Dermis blood vessel endothelial cell (primary cell): ENCODE results near the gene SPATA24. TPM values are rescaled to one million over a fixed set of nuclear protein-coding genes. Genes with fewer than 3 reads are reported as not detected.
"Not testable (repeated sequence)": the region's sequence is repeated elsewhere in the genome, so short reads cannot be mapped to it uniquely, and the experiment has no call there.

ENCODE experiments used
- DNase-seq: peaks from one replicate; pipeline ENCODE4 v3.0.0; 2010
- total RNA-seq: library from RNA; depleted of rRNA; stranded (reverse); fragments of >200 nt; gene quantifications from 2 replicates; pipeline ENCODE4 v1.2.3, GENCODE V29; 2014

SPATA24 gene
- total RNA-seq, 1 donor from 2014 or later = 10.0 TPM

DNA sequence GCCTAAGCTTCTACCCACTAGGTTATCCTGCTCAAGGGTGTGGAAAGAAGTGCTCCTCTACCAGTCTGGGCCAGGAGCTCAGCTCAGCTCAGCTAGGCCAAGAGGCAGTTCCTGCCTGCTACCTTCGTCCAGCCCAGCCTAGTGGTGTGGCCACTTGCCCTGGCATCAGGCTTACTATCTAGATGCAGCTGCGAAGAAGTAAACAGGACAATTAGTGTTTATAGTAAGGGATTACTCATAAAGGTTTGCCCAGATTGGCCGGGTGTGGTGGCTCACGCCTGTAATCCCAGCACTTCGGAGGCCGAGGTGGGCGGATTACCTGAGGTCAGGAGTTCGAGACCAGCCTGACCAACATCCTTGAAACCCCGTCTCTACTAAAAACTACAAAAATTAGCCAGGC is 12.8 kb upstream of the SPATA24 start:
- no peak for DNase-seq

DNA sequence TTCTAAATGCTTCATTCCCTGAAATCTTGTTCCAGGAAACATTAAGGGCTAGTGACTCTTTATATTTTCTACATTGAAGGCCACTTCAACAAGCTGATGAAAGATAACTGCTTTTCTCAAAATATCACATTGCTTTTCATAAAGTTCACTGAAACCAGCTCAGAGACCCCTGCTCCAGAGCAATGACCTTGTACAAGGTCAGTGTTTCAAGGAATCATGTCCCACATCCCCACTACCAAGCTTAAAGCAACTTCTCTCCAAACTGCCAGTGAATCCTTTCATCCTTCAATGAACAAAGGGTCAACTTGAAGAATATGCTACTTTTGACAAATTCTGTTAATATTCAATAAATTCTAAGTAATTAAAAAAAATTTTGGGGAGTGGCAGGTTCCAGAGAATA is 12.0 kb upstream of the SPATA24 start:
- DNase-seq = no peak

DNA sequence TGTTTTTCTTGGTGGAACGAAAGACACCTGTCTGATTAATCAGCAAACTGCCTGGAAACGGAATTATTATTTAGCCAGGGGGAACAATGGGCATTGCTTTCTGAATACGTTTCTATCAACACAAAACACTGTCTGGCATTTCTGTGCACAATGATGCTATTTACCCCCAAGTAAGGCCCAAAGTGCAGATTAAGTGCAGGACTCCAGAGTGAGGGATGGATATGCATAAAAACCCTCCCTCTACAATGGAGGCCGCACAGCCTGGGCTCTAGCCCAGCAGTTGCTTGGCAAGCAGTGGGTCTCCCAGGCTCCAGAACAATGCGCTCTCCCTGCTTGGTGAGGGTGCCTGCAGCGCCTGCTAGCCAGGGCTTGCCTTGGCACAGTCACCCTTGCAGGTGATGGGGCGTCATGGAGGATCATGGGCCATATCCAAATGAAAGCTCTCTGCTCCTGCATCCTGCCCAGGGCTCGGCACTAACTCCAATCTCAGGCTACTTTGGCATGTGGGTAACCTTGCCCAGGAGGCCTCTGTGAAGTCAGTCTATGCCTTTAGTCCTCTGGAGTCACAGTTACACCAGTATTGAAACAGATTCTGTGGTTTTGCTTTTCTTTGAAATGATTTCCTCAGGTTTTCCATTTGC is 11.5 kb upstream of the SPATA24 start:
- peak; percentile 73 for DNase-seq

DNA sequence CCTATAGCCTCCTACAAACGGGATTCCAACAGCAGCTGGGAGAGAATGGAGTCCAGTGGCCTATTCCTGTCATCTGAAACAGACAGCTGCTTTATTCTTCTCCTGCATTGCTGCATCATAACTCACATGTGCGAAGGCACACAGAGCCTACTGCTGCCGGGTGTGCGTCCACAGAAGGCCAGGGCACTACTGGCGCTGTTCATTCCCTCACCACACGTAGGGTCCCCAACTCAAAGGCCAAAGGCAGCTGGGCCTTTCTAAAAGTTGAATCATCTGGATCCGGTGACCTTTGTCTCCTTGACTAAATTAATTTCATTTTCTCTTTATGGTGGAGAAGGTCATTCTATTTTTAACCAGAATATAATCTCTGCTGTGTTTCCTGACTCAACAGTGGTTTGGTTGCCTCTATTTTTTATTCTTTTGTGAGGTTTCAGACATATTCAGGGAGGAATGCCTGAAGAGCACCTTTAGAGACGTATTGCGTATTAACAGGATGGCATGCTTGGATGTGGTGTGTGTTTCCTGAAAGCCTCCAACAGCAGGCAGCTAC is 10.8 kb upstream of the SPATA24 start:
- no peak for DNase-seq

DNA sequence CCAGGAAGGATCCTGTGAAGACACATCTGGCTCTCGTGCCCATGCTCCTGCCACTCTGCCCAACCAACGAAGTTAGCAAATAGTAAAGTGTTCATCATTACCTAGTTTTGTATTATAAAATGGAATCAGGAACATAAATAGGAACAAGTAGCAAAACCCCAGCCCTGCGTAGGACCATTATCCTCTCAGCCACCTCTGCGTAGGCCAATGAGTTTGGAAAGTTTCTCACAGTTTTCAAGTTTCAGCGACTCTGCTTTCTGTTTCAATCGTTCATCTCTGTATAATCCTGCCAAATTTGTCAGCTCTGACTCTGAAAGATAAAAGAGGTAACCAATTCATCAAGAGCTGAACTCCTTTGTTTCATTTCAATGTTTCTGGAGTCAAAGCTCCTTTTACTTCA is 10.1 kb upstream of the SPATA24 start:
- DNase-seq = no peak

DNA sequence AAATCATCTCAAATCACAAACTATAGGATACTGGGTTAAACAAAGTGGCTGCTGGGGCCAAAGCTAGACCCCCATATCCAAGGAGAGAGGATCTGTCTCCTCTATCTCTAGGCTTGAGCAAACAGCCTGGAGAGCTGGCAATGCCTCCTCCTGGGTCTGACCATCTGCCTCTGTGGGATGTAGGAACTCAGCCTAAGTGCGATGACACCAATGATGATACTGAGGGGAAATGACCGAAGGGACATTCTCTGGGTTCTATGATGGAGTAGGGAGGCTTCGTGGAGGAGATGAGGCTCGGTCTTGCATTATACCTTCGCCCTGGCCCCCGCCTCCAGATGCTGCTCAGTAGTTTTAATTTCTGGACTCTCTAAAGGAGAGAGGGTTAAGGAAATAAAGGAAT is 9.3 kb upstream of the SPATA24 start:
- DNase-seq = no peak

DNA sequence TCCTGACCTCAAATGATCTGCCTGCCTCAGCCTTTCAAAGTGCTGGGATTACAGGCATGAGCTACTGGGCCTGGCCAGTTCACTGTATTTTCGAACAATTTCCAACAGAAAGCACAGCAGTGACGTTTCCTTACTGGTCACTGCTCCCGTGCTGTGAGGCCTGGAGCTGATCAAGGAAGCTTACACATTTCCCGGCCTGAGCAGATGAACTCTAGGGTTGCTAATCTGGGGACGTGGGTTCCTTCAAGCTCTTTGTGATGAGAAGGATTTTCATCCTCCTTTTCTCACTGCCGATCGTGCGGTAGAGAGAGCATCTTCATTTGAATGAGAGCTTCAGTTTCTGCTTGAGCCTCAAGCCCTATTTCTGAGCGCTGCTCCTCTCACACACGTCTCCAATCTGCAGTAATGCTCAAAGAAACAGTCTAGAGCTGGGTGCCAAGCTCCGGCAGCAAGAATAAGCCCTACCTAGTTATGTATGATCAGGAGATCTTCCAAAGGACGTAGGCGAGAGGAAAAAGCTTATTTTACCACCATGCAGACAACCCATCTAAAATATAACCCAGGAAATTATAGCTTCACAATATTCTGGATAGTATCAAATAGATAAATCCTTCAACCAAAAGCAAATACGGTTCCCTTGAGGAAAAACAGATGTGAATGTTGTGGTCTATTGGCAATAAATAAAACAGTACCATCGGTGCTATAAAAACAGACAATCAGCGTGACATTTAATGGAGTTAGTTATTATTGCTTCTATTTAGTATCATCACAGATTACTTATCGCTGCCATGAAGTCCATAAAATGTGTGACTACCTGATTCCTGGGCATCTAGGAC is 7.3 kb upstream of the SPATA24 start:
- no peak for DNase-seq

DNA sequence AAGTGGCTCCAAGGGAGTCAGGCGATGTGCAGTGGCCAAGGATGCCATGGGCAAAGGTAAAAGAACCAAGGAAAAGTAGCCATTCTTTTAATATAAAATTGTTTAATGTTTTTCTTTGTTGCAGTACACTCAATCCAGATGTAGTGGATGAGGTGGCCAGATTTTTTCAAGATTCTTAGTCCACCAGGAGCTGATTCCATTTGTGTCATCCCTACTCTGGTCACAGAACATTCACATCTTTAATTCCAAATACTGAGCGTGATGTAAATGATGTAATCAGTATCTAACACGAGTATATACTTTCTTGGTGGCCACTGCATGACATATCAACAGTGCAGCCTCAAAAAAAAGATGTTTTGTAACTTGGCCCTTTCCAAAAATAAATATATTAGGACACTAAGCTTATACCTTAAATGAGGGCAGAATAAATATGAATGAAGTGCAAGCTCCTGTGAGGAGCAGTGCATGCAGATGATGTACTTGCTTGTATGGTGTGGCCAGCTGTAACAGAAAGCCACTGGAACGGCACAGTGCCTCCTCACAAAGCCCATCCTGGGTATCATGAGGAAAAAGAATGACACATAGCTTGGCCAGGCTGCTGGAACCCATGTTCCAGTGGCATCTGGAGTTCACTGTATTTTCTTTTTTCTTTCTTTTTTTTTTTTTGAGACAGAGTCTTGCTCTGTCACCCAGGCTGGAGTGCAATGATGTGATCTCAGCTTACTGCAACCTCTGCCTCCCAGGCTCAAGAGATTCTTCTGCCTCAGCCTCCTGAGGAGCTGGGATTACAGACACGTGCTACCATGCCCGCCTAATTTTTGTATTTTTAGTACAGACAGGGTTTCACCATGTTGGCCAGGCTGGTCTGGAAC is 6.5 kb upstream of the SPATA24 start:
- DNase-seq = no peak

DNA sequence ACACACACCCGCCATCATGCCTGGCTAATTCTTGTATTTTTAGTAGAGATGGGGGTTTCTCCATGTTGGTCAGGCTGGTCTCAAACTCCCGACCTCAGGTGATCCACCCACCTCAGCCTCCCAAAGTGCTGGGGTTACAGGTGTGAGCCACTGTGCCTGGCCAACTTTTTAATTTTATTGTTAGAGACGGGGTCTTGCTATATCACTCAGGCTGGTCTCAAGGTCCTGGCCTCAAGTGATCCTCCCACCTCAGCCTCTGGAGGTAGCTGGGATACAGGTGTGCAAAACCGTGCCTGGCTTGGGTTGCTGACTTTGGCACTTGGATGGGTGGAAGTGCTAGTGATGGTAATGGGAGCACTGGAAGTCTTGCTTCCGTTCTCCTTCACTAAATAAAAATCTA is 5.2 kb upstream of the SPATA24 start:
- not testable (repeated sequence) for DNase-seq

DNA sequence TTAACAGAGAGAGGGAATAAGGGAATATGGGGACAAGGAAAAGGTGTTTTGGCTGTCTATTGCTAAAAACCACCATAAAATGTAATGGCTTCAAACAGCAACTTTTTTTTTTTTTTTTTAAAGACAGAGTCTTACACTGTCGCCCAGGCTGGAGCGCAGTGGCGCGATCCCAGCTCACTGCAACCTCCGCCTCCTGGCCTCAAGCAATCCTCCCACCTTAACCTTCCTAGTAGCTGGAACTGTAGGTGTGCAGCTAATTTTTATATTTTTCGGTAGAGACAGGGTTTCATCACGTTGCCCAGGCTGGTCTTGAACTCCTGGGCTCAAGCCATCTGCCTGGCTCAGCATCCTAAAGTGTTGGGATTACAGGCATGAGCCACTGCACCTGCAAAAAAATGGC is 4.3 kb upstream of the SPATA24 start:
- no peak for DNase-seq

DNA sequence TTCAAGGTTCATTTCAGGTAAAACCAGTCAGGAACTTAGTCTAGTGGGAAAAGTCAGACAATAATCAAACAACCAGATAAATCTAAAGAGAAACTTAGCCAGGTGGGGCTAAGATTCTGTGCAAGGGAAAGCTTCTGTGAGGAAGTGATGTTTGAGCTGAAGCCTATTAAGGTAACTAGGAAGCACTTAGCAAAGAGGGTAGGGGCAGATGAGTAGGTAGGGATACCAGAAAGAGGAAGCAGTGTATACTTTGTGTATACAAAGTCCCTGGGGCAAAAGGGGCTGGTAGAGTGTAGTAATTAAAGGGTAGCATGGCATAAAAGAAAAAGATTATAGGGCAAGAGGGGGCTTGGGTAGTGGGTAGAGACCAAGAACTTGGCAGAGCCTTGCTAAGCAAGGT is 3.6 kb upstream of the SPATA24 start:
- no peak for DNase-seq

DNA sequence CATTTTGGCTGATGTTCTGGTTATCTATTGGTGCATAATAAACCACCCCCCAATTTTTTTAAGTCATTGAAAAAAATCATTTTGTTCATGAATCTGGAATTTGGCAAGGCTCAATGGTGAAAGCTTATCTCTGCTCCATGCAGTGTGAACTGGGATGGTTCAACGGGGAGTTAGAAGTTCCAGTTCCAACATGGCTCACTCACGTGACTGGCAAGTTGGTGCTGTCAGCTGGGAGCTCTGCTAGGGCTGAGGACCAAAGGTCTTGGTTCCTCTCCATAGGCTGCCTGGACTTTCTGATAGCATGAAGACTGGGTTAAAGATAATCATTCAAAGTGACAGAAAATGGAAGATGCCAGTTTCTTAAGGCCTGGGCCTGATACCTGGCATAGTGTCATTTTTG is 3.1 kb upstream of the SPATA24 start:
- DNase-seq = no peak

DNA sequence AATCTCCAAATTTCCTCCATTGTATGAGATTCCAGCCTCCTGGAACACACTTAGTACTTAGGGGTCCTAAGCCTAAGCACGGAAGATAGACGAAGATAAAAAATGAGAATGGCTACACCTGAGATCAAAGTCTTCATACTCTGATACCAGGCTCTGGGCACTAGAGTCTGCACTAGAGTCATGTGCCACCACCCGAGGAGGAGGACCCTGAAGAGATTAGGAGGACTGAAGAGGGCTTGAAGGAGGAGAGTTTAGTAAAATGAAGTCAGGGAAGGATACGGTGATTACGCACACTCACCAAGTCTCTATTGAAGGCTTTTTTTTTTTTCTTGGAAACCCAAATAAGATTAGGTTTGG is 573 bp upstream of the SPATA24 start:
- DNase-seq = no peak

DNA sequence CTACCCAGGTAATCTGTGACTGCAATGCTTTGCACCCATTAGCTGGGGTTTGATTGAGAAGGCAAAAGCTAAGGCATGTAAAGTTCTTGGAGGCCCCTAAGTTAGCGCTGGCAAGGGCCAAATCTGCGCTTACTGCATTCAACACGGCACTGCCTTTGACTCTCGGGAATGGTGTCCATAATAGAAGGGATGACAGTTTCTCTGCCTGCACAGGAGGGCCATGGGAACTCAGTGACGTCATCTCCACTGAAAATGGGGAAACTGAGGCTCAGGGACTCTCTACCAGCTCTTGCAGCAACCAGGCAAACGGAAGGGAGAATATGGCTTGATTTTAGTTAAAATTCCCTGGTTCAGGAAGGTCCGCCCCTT is 487 bp downstream of the SPATA24 start:
- DNase-seq = no peak

DNA sequence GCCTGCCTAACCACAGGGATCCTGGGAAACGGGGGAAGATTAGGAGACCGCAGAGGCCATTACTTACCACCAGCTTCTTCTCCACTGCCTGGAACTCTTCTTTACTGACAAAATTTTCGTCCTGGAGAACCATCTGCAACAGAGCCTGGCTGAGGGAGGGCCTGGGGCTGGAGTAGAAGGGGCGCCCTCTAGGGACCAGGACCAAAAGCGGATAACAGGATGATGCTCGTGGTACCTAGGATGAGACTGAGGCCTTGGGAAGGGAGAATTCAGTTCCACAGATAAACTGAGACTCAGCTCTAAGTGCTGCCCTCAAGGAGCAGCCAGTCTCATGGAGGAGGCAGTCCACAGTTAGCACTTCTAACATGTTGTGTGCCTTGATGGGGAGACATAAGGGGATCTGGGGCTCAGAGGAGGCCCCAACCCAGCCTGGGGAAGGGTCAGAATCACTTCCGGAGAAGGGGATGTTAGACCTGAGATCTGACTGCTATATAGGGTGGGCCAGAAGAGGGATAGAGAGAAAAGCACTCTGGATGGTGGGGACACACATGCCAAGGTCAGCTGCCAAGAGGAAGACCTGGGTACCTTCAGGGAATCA is 1.2 kb downstream of the SPATA24 start:
- peak; percentile 59 for DNase-seq

DNA sequence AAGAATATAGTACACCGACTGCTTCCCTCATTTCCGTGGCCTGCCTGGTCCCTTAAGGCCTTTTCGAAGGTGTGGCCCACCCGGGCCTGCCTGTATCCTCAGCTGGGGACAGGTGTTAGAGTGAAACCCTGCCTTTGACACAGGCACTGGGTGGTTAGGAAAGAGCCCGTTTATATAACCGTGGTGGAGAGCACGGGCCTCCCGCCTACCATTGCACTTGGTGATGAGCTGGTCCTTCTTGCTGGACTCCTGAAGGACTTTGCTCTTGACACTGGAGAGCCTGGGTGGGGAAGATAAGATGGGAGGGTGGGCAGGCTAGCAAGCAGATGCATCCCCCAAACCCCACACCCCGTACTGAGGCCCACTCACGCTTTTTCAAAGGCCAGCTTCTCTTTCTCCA is 2.3 kb downstream of the SPATA24 start:
- DNase-seq = no peak

DNA sequence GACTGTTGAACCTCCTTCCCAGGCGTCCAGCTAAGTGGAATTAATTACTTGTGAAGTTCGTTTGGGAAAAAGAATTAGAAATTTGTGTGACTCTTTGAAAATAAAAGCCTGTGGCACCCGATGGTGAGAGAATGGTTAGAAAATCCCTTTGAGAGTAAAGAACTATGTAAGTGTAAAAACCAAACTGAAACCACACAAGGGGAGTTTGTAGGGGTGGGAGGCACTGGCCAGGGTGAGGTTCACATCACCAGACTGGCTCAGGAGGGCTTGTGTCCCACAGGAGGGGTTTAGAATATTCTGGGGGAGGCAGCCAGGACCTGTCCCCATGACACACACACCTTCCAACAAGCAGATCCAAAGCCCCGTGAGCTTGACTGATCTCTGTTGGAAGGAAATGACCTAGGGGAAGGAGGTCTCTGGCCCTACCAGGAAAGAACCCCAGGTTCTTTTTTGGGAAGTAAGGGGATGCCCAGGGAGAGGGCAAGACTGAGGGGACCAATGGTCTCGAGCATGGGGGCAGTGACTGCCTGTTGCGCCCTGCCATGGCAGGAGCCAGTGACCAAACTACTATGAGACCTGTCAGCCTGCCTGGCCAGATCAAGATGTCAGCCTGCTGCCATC is 4.3 kb downstream of the SPATA24 start:
- no peak for DNase-seq

DNA sequence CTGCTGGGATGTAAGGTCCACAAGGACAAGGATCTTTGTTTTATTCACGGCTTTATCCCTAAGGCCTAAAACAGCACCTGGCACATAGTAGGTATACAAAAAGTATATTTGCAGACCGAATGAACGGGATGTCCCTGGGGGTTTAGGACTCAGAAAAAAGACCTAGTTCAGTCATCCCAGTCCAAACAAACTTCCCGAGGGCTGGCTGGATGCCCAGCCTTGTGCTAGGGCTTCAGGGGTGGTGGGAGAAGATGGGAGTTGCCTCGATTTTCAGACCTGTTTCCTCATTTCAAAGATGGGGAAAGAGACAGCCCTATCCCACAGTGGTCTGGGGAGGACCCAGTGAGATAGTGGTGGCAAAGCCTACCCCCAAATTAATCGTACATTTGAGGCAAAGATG is 6.0 kb downstream of the SPATA24 start:
- no peak for DNase-seq

DNA sequence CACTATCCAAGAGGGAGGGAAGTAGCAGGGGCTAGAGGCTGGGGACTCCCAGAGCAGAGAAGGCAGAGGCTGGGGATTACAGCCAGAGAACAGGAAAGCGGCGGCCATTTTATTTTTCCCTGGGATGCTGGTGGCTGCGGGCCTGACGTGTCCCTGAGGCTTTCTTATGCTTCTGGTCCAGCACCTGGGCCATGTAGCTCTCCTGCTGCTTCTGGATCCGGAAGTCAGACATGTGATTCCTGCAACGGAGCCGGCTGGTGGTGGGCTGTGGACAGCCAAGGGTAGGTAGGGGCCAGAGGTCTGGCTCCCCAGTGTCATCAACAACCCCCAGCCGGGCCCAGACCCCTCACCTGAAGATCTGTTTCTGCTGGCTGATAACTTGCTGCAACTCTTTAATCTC is 7.2 kb downstream of the SPATA24 start:
- DNase-seq = no peak

DNA sequence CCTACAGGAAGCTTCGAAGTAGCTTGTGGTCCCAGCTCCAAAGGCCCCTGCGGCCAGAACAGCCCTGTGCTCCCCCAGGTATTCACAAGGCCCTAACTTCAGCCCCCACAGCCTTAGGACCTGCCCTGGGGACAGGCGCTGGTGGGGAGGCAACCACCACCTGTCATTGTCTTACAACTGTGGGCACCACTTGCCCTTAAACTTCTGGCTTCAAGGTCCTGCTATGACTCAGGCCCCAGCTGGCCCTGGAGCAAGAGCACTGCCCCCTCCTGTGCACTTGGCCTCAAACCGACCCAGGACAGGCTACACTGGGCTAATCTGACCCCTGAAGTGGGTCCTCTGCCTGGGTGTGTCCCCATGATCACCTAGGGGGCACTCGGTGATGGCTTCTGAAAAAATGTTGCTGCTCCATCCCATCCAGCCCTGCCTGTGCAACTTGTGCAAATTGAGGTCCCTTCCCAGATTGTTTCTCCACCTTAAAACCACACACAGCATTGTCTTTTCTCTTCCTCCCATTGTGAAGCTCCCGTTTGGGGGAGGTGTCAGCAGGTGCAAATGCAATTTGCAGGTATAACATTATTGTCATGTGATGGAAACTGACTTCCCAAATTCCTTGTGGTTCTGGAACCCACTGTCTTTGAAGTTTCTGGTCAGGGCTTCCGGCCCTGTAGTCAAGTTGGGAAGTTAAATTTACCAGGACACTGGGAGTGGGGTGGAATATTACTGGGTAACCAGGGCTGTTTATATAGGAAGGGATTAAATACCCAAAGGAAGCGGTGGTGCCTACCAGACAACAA is 7.8 kb downstream of the SPATA24 start:
- peak; percentile 54 for DNase-seq
